ENCODE results near the gene ATP1B1.
"Not testable (repeated sequence)": the region's sequence is repeated elsewhere in the genome, so short reads cannot be mapped to it uniquely, and the experiment has no call there.

ATP1B1 gene

DNA sequence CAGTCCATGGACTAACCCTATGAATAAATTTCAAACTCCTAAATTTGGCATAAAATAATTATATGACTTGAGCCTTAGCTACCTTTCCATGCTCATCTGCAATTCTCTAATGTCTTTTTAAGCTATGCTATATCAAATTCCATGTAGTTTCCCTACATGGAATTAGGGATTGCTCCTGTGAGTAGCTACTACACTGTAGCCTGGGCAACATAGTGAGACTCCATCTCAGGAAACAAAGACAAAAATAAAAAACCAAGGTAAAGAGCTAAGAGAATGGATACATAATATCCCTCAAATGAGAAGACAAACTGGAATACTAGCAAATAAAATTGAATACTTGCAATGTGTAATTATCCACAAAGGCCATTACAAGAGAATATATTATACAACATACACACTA, 37.5 kb downstream of the ATP1B1 start:
- DNase-seq (ENCODE audit: low spot score) = no peak

DNA sequence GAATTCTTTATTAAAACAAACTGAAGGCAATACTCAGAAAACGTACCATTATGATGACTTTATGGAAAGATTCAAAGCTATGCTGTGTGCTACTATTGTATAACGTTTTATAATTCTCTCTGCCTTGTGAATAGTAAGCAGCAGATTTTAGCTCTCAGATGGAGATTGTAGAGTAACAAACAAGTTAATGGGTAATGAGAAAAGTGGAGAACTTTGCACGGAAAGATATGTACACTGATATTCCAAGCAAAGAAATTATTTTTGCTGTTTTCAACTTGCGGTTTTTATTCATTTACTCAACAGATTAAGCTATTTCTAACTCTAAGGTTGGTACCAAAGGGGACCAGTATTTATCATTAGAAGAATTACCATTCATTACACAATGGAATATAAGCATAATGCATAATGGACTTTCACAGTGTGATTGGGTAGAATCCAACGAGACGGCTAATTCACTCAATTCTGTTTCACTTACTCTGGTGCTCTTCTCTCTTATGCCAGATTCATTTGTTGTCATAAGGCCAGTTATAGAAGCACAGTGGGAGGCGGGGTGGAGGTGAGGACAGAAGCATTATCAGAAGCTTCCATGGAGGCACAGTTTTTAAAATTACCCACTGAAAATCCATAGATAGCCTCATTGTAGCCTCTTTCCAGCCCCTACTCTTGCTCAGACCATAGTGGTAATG, 38.6 kb downstream of the ATP1B1 start:
- DNase-seq (ENCODE audit: low spot score) = no peak

DNA sequence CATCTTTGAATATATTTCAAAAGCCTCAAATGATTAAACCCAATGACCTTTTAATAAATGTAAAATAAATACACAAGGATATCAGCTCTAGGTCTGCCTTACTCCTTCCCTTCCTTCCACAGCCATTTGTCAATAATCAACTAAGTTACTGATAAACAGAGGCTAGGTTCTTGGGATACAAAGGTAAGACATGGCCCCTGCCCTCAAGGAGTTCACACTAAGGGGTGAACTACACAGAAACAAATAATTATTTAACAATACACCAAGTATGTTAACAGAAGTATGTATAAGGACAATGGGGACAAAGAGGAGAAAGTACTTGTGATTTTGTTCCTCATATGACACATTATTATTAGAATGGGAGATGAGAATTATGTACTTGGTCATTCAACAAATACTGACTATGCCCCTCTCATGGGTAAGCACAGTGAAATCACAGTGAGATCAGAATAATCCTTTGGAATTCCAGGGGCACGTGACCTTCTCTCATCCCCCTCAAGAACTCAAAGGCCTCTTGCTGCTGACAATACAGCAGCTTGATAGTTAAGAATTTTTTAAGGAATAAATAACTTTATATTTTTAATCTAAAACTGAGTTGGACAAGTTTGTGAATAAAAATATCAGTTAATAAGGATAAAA, 40.2 kb downstream of the ATP1B1 start:
- DNase-seq (ENCODE audit: low spot score) = no peak

- DNase-seq (ENCODE audit: low spot score) = no peak
These were observed 42.2 kb downstream of the ATP1B1 start for GRCh38 chr1:169148472-169149252.

- DNase-seq (ENCODE audit: low spot score) = no peak
These were observed 43.2 kb downstream of the ATP1B1 start for GRCh38 chr1:169149555-169150286.

GRCh38 chr1:169150641-169151337, 44.3 kb downstream of the ATP1B1 start:
- no peak for DNase-seq (ENCODE audit: low spot score)

GRCh38 chr1:169151338-169151837, 44.9 kb downstream of the ATP1B1 start:
- no peak for DNase-seq (ENCODE audit: low spot score)

DNA sequence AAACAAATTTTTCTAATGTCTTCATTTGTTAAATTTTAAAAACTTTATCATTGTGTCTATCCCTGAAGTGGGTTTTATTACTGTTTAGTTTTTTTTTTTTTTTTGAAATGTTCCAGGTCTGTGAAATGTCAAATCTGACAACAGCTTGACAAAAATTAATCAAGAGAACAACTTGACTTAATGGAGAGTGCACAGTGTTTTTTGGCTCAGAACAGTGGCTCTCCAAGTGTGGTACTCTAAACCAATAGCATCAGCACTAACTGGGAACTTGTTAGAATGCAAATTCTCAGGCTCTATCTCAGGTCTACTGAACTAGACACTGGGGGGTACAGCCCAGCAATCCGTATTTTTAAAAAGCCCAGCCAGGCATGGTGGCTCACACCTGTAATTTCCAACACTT, 49.2 kb downstream of the ATP1B1 start:
- no peak for DNase-seq (ENCODE audit: low spot score)

GRCh38 chr1:169156580-169156979, 50.1 kb downstream of the ATP1B1 start:
- DNase-seq (ENCODE audit: low spot score) = no peak

- DNase-seq (ENCODE audit: low spot score) = no peak
These were observed 54.5 kb downstream of the ATP1B1 start for GRCh38 chr1:169160845-169161495.

GRCh38 chr1:169161496-169162194, 55.2 kb downstream of the ATP1B1 start:
- no peak for DNase-seq (ENCODE audit: low spot score)

- DNase-seq (ENCODE audit: low spot score) = no peak
These were observed 56.6 kb downstream of the ATP1B1 start for GRCh38 chr1:169163059-169163458.

GRCh38 chr1:169175461-169175860, 69.0 kb downstream of the ATP1B1 start:
- no peak for DNase-seq (ENCODE audit: low spot score)

DNA sequence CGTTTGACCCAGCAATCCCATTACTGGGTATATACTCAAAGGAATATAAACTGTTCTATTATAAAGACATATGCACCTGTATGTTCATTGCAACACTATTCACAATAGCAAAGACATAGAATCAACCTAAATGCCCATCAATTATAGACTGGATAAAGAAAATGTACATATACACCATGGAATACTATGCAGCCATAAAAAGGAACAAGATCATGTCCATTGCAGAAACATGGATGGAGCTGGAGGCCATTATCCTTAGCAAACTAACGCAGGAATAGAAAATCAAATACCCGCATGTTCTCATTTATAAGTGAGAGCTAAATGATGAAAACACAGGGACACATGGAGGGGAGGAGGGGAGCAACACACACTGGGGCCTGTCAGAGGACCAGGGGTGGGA, 72.9 kb downstream of the ATP1B1 start:
- DNase-seq (ENCODE audit: low spot score) = not testable (repeated sequence)

DNA sequence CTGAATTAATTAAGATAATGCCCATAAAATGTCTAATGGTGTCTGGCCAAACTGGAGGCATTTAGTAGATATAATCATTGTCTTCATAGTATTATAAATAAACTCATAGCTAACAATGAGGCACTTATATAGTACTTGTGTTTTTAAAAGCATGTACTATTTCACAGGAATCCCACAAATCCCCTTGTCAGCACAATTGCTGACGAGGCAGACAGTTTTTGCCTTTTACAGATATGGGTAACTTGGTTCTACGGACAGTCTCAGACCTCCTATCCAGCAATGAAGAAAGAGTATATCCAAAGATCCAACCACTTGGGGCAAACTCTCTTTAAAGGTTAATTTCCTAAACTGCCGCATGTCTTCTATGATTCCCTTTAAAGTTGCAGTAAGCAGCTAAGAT, 73.7 kb downstream of the ATP1B1 start:
- DNase-seq (ENCODE audit: low spot score) = no peak

Measured in left forelimb (tissue), 1 donor.